Lower leg skin (tissue), 4 donors: ENCODE data around the gene MTUS2. TPM values are rescaled to one million over a fixed set of nuclear protein-coding genes. Genes with fewer than 3 reads are reported as not detected.

ENCODE experiments used
- DNase-seq, 2 donors: peaks; one replicate each; pipeline ENCODE4 v3.0.0-alpha.2; 2019; ENCODE audit warnings: low spot score in 2 of 2
- H3K4me3 ChIP-seq: fragments of 200-600 bp; sonication (generic); 2 replicates; pipeline ENCODE4 v1.5.1; 2017; ENCODE audit warnings: mild to moderate bottlenecking, low read depth; ENCODE audit not compliant: poor library complexity, severe bottlenecking
- CTCF ChIP-seq, 3 donors: fragments of 450-650 bp; IDR thresholded peaks; one replicate each; pipeline ENCODE4 v1.5.1; 2016; ENCODE audit warnings: antibody characterized with exemption in 3 of 3, mild to moderate bottlenecking in 3 of 3, moderate library complexity in 2 of 3
- POLR2A ChIP-seq, 2 donors: fragments of 450-650 bp; IDR thresholded peaks; one replicate each; pipeline ENCODE4 v1.6.1; 2016 to 2017; ENCODE audit warnings: antibody characterized with exemption in 2 of 2, mild to moderate bottlenecking in 1 of 2, moderate library complexity in 1 of 2
- WGBS, 2 donors: methylation state at CpG; one replicate each; pipeline ENCODE4 v1.1.5; 2018; 5-methylcytosine and 5-hydroxymethylcytosine counted together
- intact Hi-C: fragments of 100-400 bp; cut with DNase I; formaldehyde crosslinking; loops from one replicate; pipeline ENCODE4 v1.15.0; 2023; ENCODE audit warnings: low total_unique reads
- total RNA-seq, 4 donors: library from RNA; depleted of rRNA; stranded (reverse); fragments of >200 nt; gene quantifications; one replicate each; pipeline ENCODE4 v1.1.0, GENCODE V29; 2016

MTUS2 gene
- total RNA-seq, 4 donors from 2014 or later = 0.13 to 1.9 TPM; not detected in 2

DNA sequence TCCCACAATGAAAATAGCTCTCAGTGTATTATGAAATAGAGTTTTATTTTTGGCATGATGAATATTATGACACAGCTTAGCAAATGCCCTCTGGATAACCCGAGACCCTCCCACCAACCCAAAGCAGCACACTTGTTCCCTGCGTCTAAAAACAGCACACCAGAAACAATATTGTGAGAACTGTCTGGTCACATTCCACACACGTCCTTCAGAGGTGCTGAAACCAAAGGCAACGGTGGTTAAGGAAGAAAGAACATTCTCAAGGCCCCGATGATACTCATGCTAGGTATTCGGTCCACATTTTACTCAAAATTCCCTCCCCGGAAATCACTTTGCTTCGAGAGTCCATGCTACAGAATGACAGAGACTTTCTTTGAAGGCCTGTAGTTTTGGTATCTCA is 618.6 kb downstream of the MTUS2 start:
- DNase-seq = no peak
- TF ChIP-seq POLR2A (IDR thresholded peaks at IDR 0.05) (no peak), CTCF (IDR thresholded peaks at IDR 0.05) (no peak)
- H3K4me3 ChIP-seq = no peak overlapping the region
- intact Hi-C loops = no loop called here
- 69 to 75% methylated on average over 8 of the region's 8 CpGs for WGBS, 2 donors

GRCh38 chr13:29439601-29440388 is 619.7 kb downstream of the MTUS2 start:
- intact Hi-C loops = no loop called here

DNA sequence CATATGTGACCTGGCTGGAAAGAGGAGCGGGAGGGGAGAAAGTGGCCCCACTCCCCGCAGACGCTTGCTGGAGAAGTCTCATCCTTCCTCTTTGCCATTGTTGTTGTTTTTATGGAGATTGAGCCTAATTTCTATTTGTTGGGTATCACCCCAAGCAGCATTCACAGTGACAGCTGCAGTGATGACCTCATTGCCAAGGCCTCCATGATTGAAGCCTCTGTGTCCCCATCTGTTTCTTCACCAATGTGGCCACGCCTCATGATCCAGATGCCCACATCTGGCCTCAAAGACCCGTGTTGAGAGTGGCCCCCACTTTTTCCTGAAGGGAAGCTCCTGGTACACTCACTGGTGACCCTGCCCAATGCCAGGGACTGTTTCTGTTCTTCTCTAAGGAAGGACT is 621.2 kb downstream of the MTUS2 start:
- TF ChIP-seq POLR2A (IDR thresholded peaks at IDR 0.05) = no peak
- TF ChIP-seq CTCF (IDR thresholded peaks at IDR 0.05) = no peak
- intact Hi-C loops = no loop called here
- DNase-seq = no peak
- WGBS, 2 donors = 76 to 80% methylated on average over 5 of the region's 5 CpGs
- no peak overlapping the region for H3K4me3 ChIP-seq

More at GRCh38 chr13:29439601-29440388, 619.7 kb downstream of the MTUS2 start:
- TF ChIP-seq POLR2A (IDR thresholded peaks at IDR 0.05) (no peak), CTCF (IDR thresholded peaks at IDR 0.05) (no peak)
- no peak overlapping the region for H3K4me3 ChIP-seq
- WGBS, 2 donors = 57 to 60% methylated on average over 10 of the region's 10 CpGs
- no peak for DNase-seq

- no peak for DNase-seq
- intact Hi-C loops = no loop called here
- TF ChIP-seq CTCF (IDR thresholded peaks at IDR 0.05) (no peak), POLR2A (IDR thresholded peaks at IDR 0.05) (no peak)
- no peak overlapping the region for H3K4me3 ChIP-seq
- WGBS, 2 donors = 38 to 46% methylated on average over 3 of the region's 3 CpGs
Observed at GRCh38 chr13:29446016-29446415, 625.9 kb downstream of the MTUS2 start.

GRCh38 chr13:29448174-29448573 is 628.0 kb downstream of the MTUS2 start:
- 87 to 91% methylated on average over 2 of the region's 2 CpGs for WGBS, 2 donors
- no peak for TF ChIP-seq POLR2A (IDR thresholded peaks at IDR 0.05)
- no peak for TF ChIP-seq CTCF (IDR thresholded peaks at IDR 0.05)
- H3K4me3 ChIP-seq = no peak overlapping the region
- intact Hi-C loops = no loop called here
- DNase-seq = no peak

- 92 to 95% methylated on average over 7 of the region's 7 CpGs for WGBS, 2 donors
- TF ChIP-seq POLR2A (IDR thresholded peaks at IDR 0.05) (no peak), CTCF (IDR thresholded peaks at IDR 0.05) (no peak)
- intact Hi-C loops = no loop called here
- no peak overlapping the region for H3K4me3 ChIP-seq
- DNase-seq = no peak
Observed at GRCh38 chr13:29449726-29450125, 629.6 kb downstream of the MTUS2 start.
